IMR-90 (cell line): ENCODE measurements around the gene C9orf50. TPM values are rescaled to one million over a fixed set of nuclear protein-coding genes. Genes with fewer than 3 reads are reported as not detected.

Experiments used
- ATAC-seq: fragments of 200-7000 bp; cut with Tn5 transposase; 2 replicates; pipeline ENCODE4 v1.9.1; 2020; ENCODE audit warnings: low read depth, mild to moderate bottlenecking, moderate library complexity
- BruUV-seq: library from RNA; stranded (reverse); fragments of 400-500 nt; replicated peaks from 2 replicates; lab custom pipeline; 2021; lab: Mats Ljungman, UMichigan
- CTCF ChIA-PET: fragments of 300-600 bp; formaldehyde crosslinking; extraction: SDS; loops from one replicate; lab custom pipeline; 2021; ENCODE audit warnings: antibody characterized with exemption; lab: Yijun Ruan, JAX
- POLR2A ChIA-PET: fragments of 300-600 bp; sonication (Branson Sonifier 250); formaldehyde crosslinking; loops from one replicate; lab custom pipeline; 2022; ENCODE audit warnings: antibody characterized with exemption; ENCODE audit not compliant: unreplicated experiment; lab: Charles Lee
- DNase-seq: peaks from one replicate; pipeline ENCODE4 v3.0.0; 2013
- H2AFZ ChIP-seq: replicated peaks from 2 replicates; pipeline ENCODE3; 2013; ENCODE audit warnings: low read length, mild to moderate bottlenecking; ENCODE audit not compliant: poor library complexity
- H2AK5ac ChIP-seq: 2 replicates; pipeline ENCODE4 v1.6.1; 2013; ENCODE audit warnings: low read depth, low read length, inconsistent platforms
- H2AK9ac ChIP-seq: replicated peaks from 2 replicates; pipeline ENCODE3; 2013; ENCODE audit warnings: mild to moderate bottlenecking, low read depth, low read length, moderate library complexity; ENCODE audit not compliant: poor library complexity
- H2BK120ac ChIP-seq: 2 replicates; pipeline ENCODE4 v1.6.1; 2013; ENCODE audit warnings: low read depth, low read length, inconsistent platforms
- H2BK15ac ChIP-seq: 3 replicates; pipeline ENCODE4 v1.6.1; 2013; ENCODE audit warnings: low read depth, low read length, inconsistent platforms
- H2BK20ac ChIP-seq: 2 replicates; pipeline ENCODE4 v1.6.1; 2013; ENCODE audit warnings: low read depth, mild to moderate bottlenecking, inconsistent platforms, low read length, moderate library complexity
- H2BK5ac ChIP-seq: 2 replicates; pipeline ENCODE4 v1.6.1; 2013; ENCODE audit warnings: mild to moderate bottlenecking, low read depth, low read length, inconsistent platforms; ENCODE audit not compliant: poor library complexity, severe bottlenecking
- H3K14ac ChIP-seq: replicated peaks from 2 replicates; pipeline ENCODE4 v1.6.1; 2013; ENCODE audit warnings: low read depth, low read length, inconsistent platforms
- H3K18ac ChIP-seq: 2 replicates; pipeline ENCODE4 v1.6.1; 2013; ENCODE audit warnings: low read depth, low read length, control low read depth
- H3K23ac ChIP-seq: 2 replicates; pipeline ENCODE4 v1.6.1; 2013; ENCODE audit warnings: low read depth, low read length, inconsistent platforms
- H3K27ac ChIP-seq: 2 replicates; pipeline ENCODE4 v1.5.1; 2013; ENCODE audit warnings: mild to moderate bottlenecking, control low read depth, low read length; ENCODE audit not compliant: insufficient read depth
- H3K27me3 ChIP-seq: 2 replicates; pipeline ENCODE4 v1.6.1; 2013; ENCODE audit warnings: low read length; ENCODE audit not compliant: control insufficient read depth, insufficient read depth
- H3K36me3 ChIP-seq: 2 replicates; pipeline ENCODE4 v1.6.1; 2013; ENCODE audit warnings: low read length, mixed read lengths; ENCODE audit not compliant: control insufficient read depth, insufficient read depth
- H3K4ac ChIP-seq: 2 replicates; pipeline ENCODE4 v1.6.1; 2013; ENCODE audit warnings: low read depth, low read length, inconsistent platforms
- H3K4me1 ChIP-seq: 2 replicates; pipeline ENCODE4 v1.6.1; 2013; ENCODE audit warnings: low read length, mixed read lengths; ENCODE audit not compliant: control insufficient read depth, insufficient read depth
- H3K4me2 ChIP-seq: 2 replicates; pipeline ENCODE4 v1.6.1; 2013; ENCODE audit warnings: low read depth, mild to moderate bottlenecking, control low read depth, low read length, moderate library complexity
- H3K4me3 ChIP-seq: 2 replicates; pipeline ENCODE4 v1.5.1; 2013; ENCODE audit warnings: low read depth, mild to moderate bottlenecking, control low read depth, low read length, moderate library complexity; ENCODE audit not compliant: insufficient read depth
- H3K56ac ChIP-seq: 2 replicates; pipeline ENCODE4 v1.6.1; 2013; ENCODE audit warnings: low read length, inconsistent platforms; ENCODE audit not compliant: insufficient read depth; ENCODE audit errors: extremely low read depth
- H3K79me1 ChIP-seq, 2 experiments: 2 replicates each; pipeline ENCODE4 v1.6.1; 2013; ENCODE audit warnings: low read length in 2 of 2, inconsistent platforms in 1 of 2, low read depth in 1 of 2
- H3K9ac ChIP-seq: 2 replicates; pipeline ENCODE4 v1.6.1; 2013; ENCODE audit warnings: low read depth, low read length, control low read depth
- H3K9me1 ChIP-seq: 2 replicates; pipeline ENCODE4 v1.6.1; 2013; ENCODE audit warnings: low read length, inconsistent platforms; ENCODE audit not compliant: insufficient read depth
- H3K9me3 ChIP-seq: 2 replicates; pipeline ENCODE4 v1.6.1; 2013; ENCODE audit warnings: low read length; ENCODE audit not compliant: control insufficient read depth, insufficient read depth
- H4K20me1 ChIP-seq: 2 replicates; pipeline ENCODE4 v1.6.1; 2013; ENCODE audit warnings: low read length, inconsistent platforms; ENCODE audit not compliant: insufficient read depth
- H4K5ac ChIP-seq: 2 replicates; pipeline ENCODE4 v1.6.1; 2013; ENCODE audit warnings: mild to moderate bottlenecking, low read depth, low read length, control low read depth
- H4K8ac ChIP-seq, 2 experiments: 2 replicates each; pipeline ENCODE4 v1.6.1; 2013; ENCODE audit warnings: low read depth in 2 of 2, low read length in 2 of 2, control low read depth in 1 of 2, inconsistent platforms in 1 of 2
- H4K91ac ChIP-seq: 2 replicates; pipeline ENCODE4 v1.6.1; 2013; ENCODE audit warnings: low read depth, low read length, inconsistent platforms; ENCODE audit not compliant: insufficient read depth
- BHLHE40 ChIP-seq: fragments of 150-350 bp; IDR thresholded peaks from 2 replicates; pipeline ENCODE4 v1.6.1; 2016; ENCODE audit warnings: mild to moderate bottlenecking, low read depth, low read length
- CEBPB ChIP-seq: IDR thresholded peaks from 2 replicates; pipeline ENCODE4 v1.6.1; 2012; ENCODE audit warnings: low read depth, low read length, improper control_type of control experiment
- CHD1 ChIP-seq: IDR thresholded peaks from 2 replicates; pipeline ENCODE4 v1.6.1; 2012; ENCODE audit warnings: low read depth, low read length, improper control_type of control experiment
- CTCF ChIP-seq: conservative IDR thresholded peaks from 2 replicates; pipeline ENCODE4 v1.5.1; 2012; ENCODE audit warnings: mild to moderate bottlenecking, low read depth, low read length, improper control_type of control experiment
- ELK1 ChIP-seq: fragments of 150-350 bp; IDR thresholded peaks from 2 replicates; pipeline ENCODE4 v1.6.1; 2016; ENCODE audit warnings: low read depth, mild to moderate bottlenecking, low read length, moderate library complexity, borderline replicate concordance
- FOS ChIP-seq: fragments of 150-350 bp; IDR thresholded peaks from 2 replicates; pipeline ENCODE4 v1.6.1; 2016; ENCODE audit warnings: low read depth, low read length
- MAFK ChIP-seq: IDR thresholded peaks from 2 replicates; pipeline ENCODE4 v1.6.1; 2012; ENCODE audit warnings: low read depth, low read length, improper control_type of control experiment
- MAZ ChIP-seq: IDR thresholded peaks from 2 replicates; pipeline ENCODE4 v1.6.1; 2012; ENCODE audit warnings: low read depth, mild to moderate bottlenecking, low read length, improper control_type of control experiment, moderate library complexity, borderline replicate concordance
- MXI1 ChIP-seq: IDR thresholded peaks from 2 replicates; pipeline ENCODE4 v1.6.1; 2012; ENCODE audit warnings: low read depth, mild to moderate bottlenecking, low read length, moderate library complexity, borderline replicate concordance
- POLR2A ChIP-seq: IDR thresholded peaks from 2 replicates; pipeline ENCODE4 v1.6.1; 2012; ENCODE audit warnings: mild to moderate bottlenecking, low read depth, low read length
- RAD21 ChIP-seq: IDR thresholded peaks from 2 replicates; pipeline ENCODE4 v1.6.1; 2012; ENCODE audit warnings: low read length, improper control_type of control experiment
- RCOR1 ChIP-seq: IDR thresholded peaks from 2 replicates; pipeline ENCODE4 v1.6.1; 2012; ENCODE audit warnings: mild to moderate bottlenecking, low read length, improper control_type of control experiment; ENCODE audit not compliant: insufficient replicate concordance
- RFX5 ChIP-seq: IDR thresholded peaks from 2 replicates; pipeline ENCODE4 v1.8.0; 2012; ENCODE audit warnings: low read depth, mild to moderate bottlenecking, low read length, moderate library complexity
- WGBS, 2 experiments: methylation state at CpG; one replicate each; pipeline versions ENCODE4 v1.1.5 to v1.1.7; 2013; ENCODE audit warnings: missing lambda C conversion rate in 2 of 2; ENCODE audit not compliant: insufficient read length in 1 of 2; ENCODE audit errors: extremely low coverage in 2 of 2; 5-methylcytosine and 5-hydroxymethylcytosine counted together
- dilution Hi-C: fragments of 300-500 bp; cut with HindIII; formaldehyde crosslinking; loops from one replicate; pipeline ENCODE4 v1.14.3; 2018; ENCODE audit warnings: low sequenced_read_pairs; ENCODE audit not compliant: unreplicated experiment
- in situ Hi-C: fragments of 300-500 bp; cut with MboI; formaldehyde crosslinking; loops from 3 replicates; pipeline ENCODE4 v1.14.3; 2019; ENCODE audit warnings: low sequenced_read_pairs, inconsistent platforms, mixed read lengths
- intact Hi-C: fragments of 100-400 bp; cut with micrococcal nuclease; formaldehyde crosslinking; loops from 2 replicates; pipeline ENCODE4 v1.10.0; 2022
- polyA plus RNA-seq, 3 experiments: library from polyadenylated mRNA; depleted of rRNA; stranded (reverse); fragments of >200 nt; gene quantifications; 2 replicates each; pipeline ENCODE4 v1.2.3, GENCODE V29; 2012; ENCODE audit warnings: low replicate concordance in 1 of 3
- total RNA-seq: library from RNA; depleted of rRNA; stranded (reverse); fragments of >200 nt; gene quantifications from 2 replicates; pipeline ENCODE4 v1.2.3, GENCODE V29; 2012

C9orf50 gene
- total and polyA plus RNA-seq, 2 of the 4 experiments (the other 2 are of a cell fraction), result 0.09 TPM; not detected in 1

- peaks cover 13% of the 10 kb centered on the region for H3K4me1 ChIP-seq
- POLR2A ChIA-PET, result no interaction called here
- in situ Hi-C loops, result loop anchor here (5.0 kb wide), 1 partner anchor 483 kb away; no protein-coding TSS in a partner anchor
Measured at GRCh38 chr9:129615407-129616285, 5.3 kb downstream of the C9orf50 start.

More at GRCh38 chr9:129615407-129616285, 5.3 kb downstream of the C9orf50 start:
- Histone ChIP-seq H3K9ac (no peak overlapping the region), H3K4ac (peak overlapping the region; percentile 34; the same call in 1 of the 2 replicates), H4K8ac (no peak overlapping the region), H3K36me3 (no peaks in the 10 kb centered on the region), H3K4me3 (no peak overlapping the region), H2AK9ac (peak overlapping the region; percentile 42), H4K20me1 (no peaks in the 10 kb centered on the region), H2AK5ac (peak overlapping the region; percentile 36; the same call in 1 of the 2 replicates), H2BK15ac (no peak overlapping the region; the same call in 2 of the 3 replicates), H2BK20ac (no peak overlapping the region; the same call in 1 of the 2 replicates), H2AFZ (peak overlapping the region; percentile 51), H3K23ac (no peak overlapping the region), H3K27me3 (no peaks in the 10 kb centered on the region), H2BK5ac (no peak overlapping the region), H3K79me1 (peaks cover 7 to 18% of the 10 kb centered on the region in 2 experiments; a peak in 2 of 4 replicates), H4K5ac (no peak overlapping the region), H3K9me1 (peaks cover 6% of the 10 kb centered on the region), H3K27ac (no peak overlapping the region), H3K14ac (no peak overlapping the region), H3K4me2 (no peak overlapping the region), H3K18ac (no peak overlapping the region), H3K56ac (no peak overlapping the region), H2BK120ac (no peak overlapping the region), H4K91ac (0 out of 2 replicates have a peak overlapping the region, but pooled peaks have one; percentile 24), H3K9me3 (no peaks in the 10 kb centered on the region)
- dilution Hi-C loops, result no loop called here
- 89% methylated on average over 8 of the region's 31 CpGs; no CpG with 5 or more reads in 1 of the 2 experiments for WGBS, 2 experiments
- CTCF ChIA-PET, result interaction anchor here (0.6 kb wide), 1 partner anchor 153 kb away, joined by 3 read pairs; no protein-coding TSS in a partner anchor
- ATAC-seq, result no peak
- TF ChIP-seq ELK1 (no peak), RCOR1 (no peak), POLR2A (no peak), MAZ (no peak), MAFK (no peak), CEBPB (no peak), RAD21 (no peak), MXI1 (no peak), BHLHE40 (no peak), CTCF (no peak), CHD1 (no peak), FOS (no peak), RFX5 (no peak)
- intact Hi-C loops, result no loop called here
- no TSS peak for BruUV-seq
- DNase-seq, result no peak
